CD4-positive, alpha-beta T cell (primary cell): Measurements from ENCODE around the gene STAMBPL1. TPM values are rescaled to one million over a fixed set of nuclear protein-coding genes. Genes with fewer than 3 reads are reported as not detected.

Experiments
- ATAC-seq: fragments of 200-7000 bp; cut with Tn5 transposase; one replicate; pipeline ENCODE4 v1.10.0; 2022; ENCODE audit warnings: mild to moderate bottlenecking; ENCODE audit not compliant: poor library complexity
- CTCF ChIA-PET: fragments of 350-600 bp; sonication (Branson Sonifier 250); formaldehyde crosslinking; loops from one replicate; lab custom pipeline; 2021; ENCODE audit warnings: antibody characterized with exemption, inconsistent platforms; lab: Charles Lee
- POLR2A ChIA-PET: fragments of 350-600 bp; sonication (Branson Sonifier 250); formaldehyde crosslinking; loops from one replicate; lab custom pipeline; 2021; ENCODE audit warnings: antibody characterized with exemption, inconsistent platforms; lab: Charles Lee
- DNase-seq, 14 experiments: peaks; one replicate each; pipeline ENCODE4 v3.0.0-alpha.2; 2013 to 2020; ENCODE audit warnings: mixed read lengths in 2 of 14
- H3K27ac ChIP-seq, 2 donors: one replicate each; pipeline versions ENCODE4 v1.5.1 to v1.7.0; 2013; ENCODE audit warnings: low read length in 2 of 2, low read depth in 1 of 2, mild to moderate bottlenecking in 1 of 2
- H3K27me3 ChIP-seq, 2 experiments: 1 replicate in 1 of 2; 2 replicates in 1 of 2; pipeline versions ENCODE4 v1.6.1 to v1.7.0; 2013; ENCODE audit warnings: low read length in 2 of 2, control low read depth in 1 of 2, mild to moderate bottlenecking in 1 of 2, moderate library complexity in 1 of 2; ENCODE audit not compliant: insufficient read depth in 2 of 2, control insufficient read depth in 1 of 2
- H3K36me3 ChIP-seq: one replicate; pipeline ENCODE4 v1.6.1; 2013; ENCODE audit warnings: low read length, control low read depth; ENCODE audit not compliant: insufficient read depth
- H3K4me1 ChIP-seq: one replicate; pipeline ENCODE4 v1.6.1; 2013; ENCODE audit warnings: low read length, control low read depth; ENCODE audit not compliant: insufficient read depth
- H3K4me3 ChIP-seq: one replicate; pipeline ENCODE4 v1.5.1; 2013; ENCODE audit warnings: mild to moderate bottlenecking, low read length, moderate library complexity
- H3K9me3 ChIP-seq, 2 experiments: 1 replicate in 1 of 2; 2 replicates in 1 of 2; pipeline versions ENCODE4 v1.6.1 to v1.7.0; 2013; ENCODE audit warnings: low read length in 2 of 2, mild to moderate bottlenecking in 2 of 2, control low read depth in 1 of 2, moderate library complexity in 1 of 2; ENCODE audit not compliant: control insufficient read depth in 1 of 2, insufficient read depth in 1 of 2
- H3K27ac Mint-ChIP-seq: one replicate; pipeline ENCODE4 v1.8.0; 2020; ENCODE audit warnings: mixed read lengths
- H3K27me3 Mint-ChIP-seq: one replicate; pipeline ENCODE4 v1.8.0; 2021; ENCODE audit warnings: mixed read lengths
- H3K36me3 Mint-ChIP-seq: one replicate; pipeline ENCODE4 v1.8.0; 2021; ENCODE audit warnings: low read depth, mixed read lengths
- H3K4me1 Mint-ChIP-seq: one replicate; pipeline ENCODE4 v1.8.0; 2021; ENCODE audit warnings: low read depth, mixed read lengths
- H3K4me3 Mint-ChIP-seq: one replicate; pipeline ENCODE4 v1.8.0; 2020; ENCODE audit warnings: mild to moderate bottlenecking, mixed read lengths
- H3K9me3 Mint-ChIP-seq: one replicate; pipeline ENCODE4 v1.8.0; 2020; ENCODE audit warnings: mixed read lengths
- intact Hi-C, 2 experiments: fragments of 100-400 bp; cut with DNase I in 1 of 2; cut with micrococcal nuclease in 1 of 2; formaldehyde crosslinking; loops; one replicate each; pipeline versions ENCODE4 v1.15.1 to v1.9.0; 2023 to 2025; cut with DNase I, micrococcal nuclease
- total RNA-seq, 174 experiments: library from RNA in 2 of 174; stranded (reverse) in 2 of 174; gene quantifications; one replicate each; pipeline ENCODE4 v1.2.3 and lab custom pipeline; 2021 to 2026
- TF ChIP-seq, protein P1 (sequence below): fragments of 200-600 bp; IDR thresholded peaks from one replicate; pipeline ENCODE4 v1.8.0; 2022; ENCODE audit warnings: antibody characterized with exemption, mild to moderate bottlenecking

STAMBPL1 gene
- total RNA-seq, 2 experiments from 2014 or later = 23.7 to 26.7 TPM

- no peak overlapping the region for H3K27ac Mint-ChIP-seq
- TF ChIP-seq, protein P1, sequence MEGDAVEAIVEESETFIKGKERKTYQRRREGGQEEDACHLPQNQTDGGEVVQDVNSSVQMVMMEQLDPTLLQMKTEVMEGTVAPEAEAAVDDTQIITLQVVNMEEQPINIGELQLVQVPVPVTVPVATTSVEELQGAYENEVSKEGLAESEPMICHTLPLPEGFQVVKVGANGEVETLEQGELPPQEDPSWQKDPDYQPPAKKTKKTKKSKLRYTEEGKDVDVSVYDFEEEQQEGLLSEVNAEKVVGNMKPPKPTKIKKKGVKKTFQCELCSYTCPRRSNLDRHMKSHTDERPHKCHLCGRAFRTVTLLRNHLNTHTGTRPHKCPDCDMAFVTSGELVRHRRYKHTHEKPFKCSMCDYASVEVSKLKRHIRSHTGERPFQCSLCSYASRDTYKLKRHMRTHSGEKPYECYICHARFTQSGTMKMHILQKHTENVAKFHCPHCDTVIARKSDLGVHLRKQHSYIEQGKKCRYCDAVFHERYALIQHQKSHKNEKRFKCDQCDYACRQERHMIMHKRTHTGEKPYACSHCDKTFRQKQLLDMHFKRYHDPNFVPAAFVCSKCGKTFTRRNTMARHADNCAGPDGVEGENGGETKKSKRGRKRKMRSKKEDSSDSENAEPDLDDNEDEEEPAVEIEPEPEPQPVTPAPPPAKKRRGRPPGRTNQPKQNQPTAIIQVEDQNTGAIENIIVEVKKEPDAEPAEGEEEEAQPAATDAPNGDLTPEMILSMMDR = no peak
- Histone ChIP-seq H3K4me3 (no peak overlapping the region), H3K27ac (no peak overlapping the region), H3K4me1 (peaks cover 7% of the 10 kb centered on the region), H3K9me3 (no peaks in the 10 kb centered on the region), H3K36me3 (no peaks in the 10 kb centered on the region), H3K27me3 (no peaks in the 10 kb centered on the region)
- DNase-seq (no peak), ATAC-seq (no peak)
- CTCF ChIA-PET = no interaction called here
- H3K4me3 Mint-ChIP-seq = no peak overlapping the region
- no peaks in the 10 kb centered on the region for H3K27me3 Mint-ChIP-seq
- no peaks in the 10 kb centered on the region for H3K9me3 Mint-ChIP-seq
- intact Hi-C loops = no loop called here
- POLR2A ChIA-PET = no interaction called here
- H3K36me3 Mint-ChIP-seq = no peaks in the 10 kb centered on the region
- peaks cover 15% of the 10 kb centered on the region for H3K4me1 Mint-ChIP-seq
Measured at GRCh38 chr10:88966797-88967196, 86.8 kb downstream of the STAMBPL1 start.

DNA sequence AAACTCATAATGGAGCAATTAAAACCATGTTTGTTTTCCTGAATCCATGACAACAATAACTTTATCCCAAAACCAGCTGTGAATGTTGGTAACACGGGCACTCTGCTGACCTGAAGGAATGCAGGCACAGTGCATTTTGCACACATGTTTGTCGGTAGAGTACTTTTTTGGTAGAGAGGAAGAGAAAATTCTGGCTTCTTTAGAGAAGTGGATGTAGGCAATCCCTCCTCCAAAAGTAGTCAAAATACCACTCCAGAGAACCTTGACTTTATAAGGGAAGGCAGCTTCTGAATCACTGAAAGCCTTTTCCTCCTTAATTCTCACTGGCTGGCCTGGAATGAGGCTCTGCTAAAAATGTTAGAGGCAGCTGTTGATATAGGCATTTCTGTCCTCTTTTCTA lies 88.3 kb downstream of the STAMBPL1 start:
- H3K9me3 ChIP-seq = no peaks in the 10 kb centered on the region
- H3K27ac ChIP-seq = no peak overlapping the region
- intact Hi-C loops = no loop called here
- DNase-seq = no peak
- POLR2A ChIA-PET = interaction anchor here (0.7 kb wide), 1 partner anchor 17 kb away, joined by 3 read pairs; no protein-coding TSS in a partner anchor
- no peaks in the 10 kb centered on the region for H3K4me1 ChIP-seq
- no peaks in the 10 kb centered on the region for H3K27me3 ChIP-seq
- no peaks in the 10 kb centered on the region for H3K36me3 Mint-ChIP-seq
- ATAC-seq = no peak
- H3K4me3 ChIP-seq = no peak overlapping the region
- H3K36me3 ChIP-seq = no peaks in the 10 kb centered on the region
- CTCF ChIA-PET = no interaction called here
- no peak overlapping the region for H3K27ac Mint-ChIP-seq
- H3K4me1 Mint-ChIP-seq = peaks cover 4% of the 10 kb centered on the region
- TF ChIP-seq, protein P1 = no peak
- no peaks in the 10 kb centered on the region for H3K9me3 Mint-ChIP-seq
- H3K4me3 Mint-ChIP-seq = no peak overlapping the region
- no peaks in the 10 kb centered on the region for H3K27me3 Mint-ChIP-seq

DNA sequence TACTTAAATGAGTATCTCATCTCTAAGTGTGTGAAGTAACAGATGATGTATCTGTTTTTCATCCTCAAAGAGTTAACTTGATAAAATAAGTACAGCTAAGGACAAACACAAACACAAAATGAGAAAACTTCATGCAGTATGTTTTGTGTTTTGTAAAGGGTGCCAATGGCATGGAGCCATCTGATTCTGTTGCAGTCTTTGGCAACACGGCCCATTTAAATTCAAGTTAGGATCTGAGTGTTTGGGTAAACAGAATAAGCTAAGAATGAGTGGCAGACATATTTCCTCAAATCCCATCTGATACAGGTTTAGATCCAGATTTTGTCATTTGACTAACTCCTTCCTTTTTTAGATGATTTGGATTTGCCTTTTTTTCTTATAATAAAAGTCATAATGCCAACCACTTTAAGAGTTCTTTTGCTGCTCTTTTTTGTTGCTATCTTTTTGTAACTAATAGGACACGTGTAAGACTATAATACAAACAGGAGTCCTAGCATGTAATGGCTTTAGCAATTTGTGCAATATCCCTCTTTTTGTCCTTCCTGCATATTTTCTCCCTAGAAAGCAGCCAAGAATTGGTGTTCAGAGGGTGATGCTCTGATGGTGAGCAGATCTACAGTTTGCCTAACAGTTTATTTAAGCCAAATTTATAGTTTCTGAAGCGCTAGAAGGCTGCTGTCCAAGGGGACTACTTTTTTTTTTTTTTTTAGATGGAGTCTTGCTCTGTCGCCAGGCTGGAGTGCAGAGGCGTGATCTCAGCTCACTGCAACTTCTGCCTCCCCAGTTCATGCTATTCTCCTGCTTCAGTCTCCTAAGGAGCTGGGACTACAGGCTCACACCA lies 91.4 kb downstream of the STAMBPL1 start:
- CTCF ChIA-PET = interaction anchor here (1.7 kb wide), 1 partner anchor 37 kb away, joined by 6 read pairs; no protein-coding TSS in a partner anchor
- Mint-ChIP-seq H3K27ac (no peak overlapping the region), H3K4me1 (peaks cover 17% of the 10 kb centered on the region), H3K36me3 (peaks cover 4% of the 10 kb centered on the region), H3K4me3 (no peak overlapping the region), H3K27me3 (no peaks in the 10 kb centered on the region), H3K9me3 (no peaks in the 10 kb centered on the region)
- intact Hi-C loops = no loop called here
- POLR2A ChIA-PET = interaction anchor here (1.0 to 1.6 kb wide), 3 partner anchors 11 to 20 kb away, joined by 3 read pairs; no protein-coding TSS in a partner anchor
- Histone ChIP-seq H3K27me3 (no peaks in the 10 kb centered on the region), H3K9me3 (no peaks in the 10 kb centered on the region), H3K36me3 (no peaks in the 10 kb centered on the region), H3K4me3 (no peak overlapping the region), H3K4me1 (peaks cover 10% of the 10 kb centered on the region), H3K27ac (no peak overlapping the region)
- DNase-seq (no peak), ATAC-seq (no peak)
- TF ChIP-seq, protein P1 = no peak

Other genes starting within 250 kb of the STAMBPL1 start
- gene LIPF, start 215.8 kb upstream of the STAMBPL1 start, total RNA-seq = not detected
- not detected for gene LIPK, start 174.0 kb upstream of the STAMBPL1 start, total RNA-seq
- gene LIPN, start 120.2 kb upstream of the STAMBPL1 start, total RNA-seq = not detected
- gene LIPM, start 77.5 kb upstream of the STAMBPL1 start, total RNA-seq = not detected
- not detected for gene ANKRD22, start 28.4 kb upstream of the STAMBPL1 start, total RNA-seq
- 1 to 10 TPM; 1.8 to 2.1 TPM for gene ACTA2, start 72.5 kb downstream of the STAMBPL1 start, total RNA-seq
- gene FAS, start 110.6 kb downstream of the STAMBPL1 start, total RNA-seq = 10 to 100 TPM; 23.8 to 28.2 TPM